Parathyroid adenoma (tissue), 2 donors: ENCODE data around the gene CAP1.

Experiments
- H2AFZ ChIP-seq: fragments of 300-600 bp; sonication (generic); one replicate; pipeline ENCODE4 v1.7.0; 2017; ENCODE audit warnings: antibody characterized with exemption, mild to moderate bottlenecking
- H3K27ac ChIP-seq: fragments of 300-600 bp; sonication (generic); one replicate; pipeline ENCODE4 v1.7.0; 2017
- H3K27me3 ChIP-seq: fragments of 300-600 bp; sonication (generic); one replicate; pipeline ENCODE4 v1.7.0; 2017; ENCODE audit warnings: low read length; ENCODE audit not compliant: control insufficient read depth, insufficient read depth
- H3K36me3 ChIP-seq: fragments of 300-600 bp; sonication (generic); one replicate; pipeline ENCODE4 v1.7.0; 2017; ENCODE audit warnings: low read length; ENCODE audit not compliant: control insufficient read depth, insufficient read depth
- H3K4me1 ChIP-seq: fragments of 300-600 bp; sonication (generic); one replicate; pipeline ENCODE4 v1.7.0; 2017; ENCODE audit warnings: control low read depth
- H3K4me2 ChIP-seq: fragments of 300-600 bp; sonication (generic); one replicate; pipeline ENCODE4 v1.7.0; 2017; ENCODE audit warnings: low read length
- H3K4me3 ChIP-seq: fragments of 300-600 bp; sonication (generic); one replicate; pipeline ENCODE4 v1.7.0; 2017; ENCODE audit warnings: low read depth, low read length
- H3K79me2 ChIP-seq: fragments of 300-600 bp; sonication (generic); one replicate; pipeline ENCODE4 v1.7.0; 2017; ENCODE audit warnings: control low read depth
- H3K9ac ChIP-seq: fragments of 300-600 bp; sonication (generic); one replicate; pipeline ENCODE4 v1.7.0; 2017; ENCODE audit warnings: mild to moderate bottlenecking
- H3K9me3 ChIP-seq: fragments of 300-600 bp; sonication (generic); one replicate; pipeline ENCODE4 v1.7.0; 2017; ENCODE audit warnings: low read length; ENCODE audit not compliant: control insufficient read depth
- CTCF ChIP-seq: fragments of 300-600 bp; sonication (generic); IDR thresholded peaks from one replicate; pipeline ENCODE4 v1.7.0; 2017; ENCODE audit warnings: antibody characterized with exemption, mild to moderate bottlenecking
- donor health status: primary hyperparathyroidism.

CAP1 gene

DNA sequence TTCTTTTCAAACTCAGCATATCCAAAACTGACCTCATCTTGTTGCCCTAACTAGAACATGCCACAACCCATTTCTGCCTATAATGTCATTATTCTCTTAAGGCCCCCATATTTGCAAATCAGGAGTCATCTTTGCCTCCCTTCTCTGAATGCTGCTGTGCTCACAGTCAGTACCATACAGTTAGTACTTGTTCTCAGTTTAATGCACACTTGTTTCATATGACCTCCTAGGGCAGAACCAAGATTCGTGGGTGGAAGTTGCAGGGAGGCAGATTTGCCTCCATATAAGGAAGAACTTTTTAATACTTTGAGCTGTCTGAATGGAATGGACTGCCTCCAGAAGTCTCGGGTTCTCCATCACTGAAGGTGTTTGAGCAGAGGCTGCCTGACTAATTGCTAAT, 9.2 kb downstream of the CAP1 start:
- Histone ChIP-seq H3K27ac (no peak overlapping the region), H3K9ac (no peak overlapping the region), H3K9me3 (no peaks in the 10 kb centered on the region), H3K4me3 (no peak overlapping the region), H3K27me3 (no peaks in the 10 kb centered on the region), H3K4me1 (no peaks in the 10 kb centered on the region), H2AFZ (no peak overlapping the region), H3K79me2 (peaks cover 11% of the 10 kb centered on the region), H3K4me2 (no peak overlapping the region), H3K36me3 (no peaks in the 10 kb centered on the region)
- no peak for TF ChIP-seq CTCF

DNA sequence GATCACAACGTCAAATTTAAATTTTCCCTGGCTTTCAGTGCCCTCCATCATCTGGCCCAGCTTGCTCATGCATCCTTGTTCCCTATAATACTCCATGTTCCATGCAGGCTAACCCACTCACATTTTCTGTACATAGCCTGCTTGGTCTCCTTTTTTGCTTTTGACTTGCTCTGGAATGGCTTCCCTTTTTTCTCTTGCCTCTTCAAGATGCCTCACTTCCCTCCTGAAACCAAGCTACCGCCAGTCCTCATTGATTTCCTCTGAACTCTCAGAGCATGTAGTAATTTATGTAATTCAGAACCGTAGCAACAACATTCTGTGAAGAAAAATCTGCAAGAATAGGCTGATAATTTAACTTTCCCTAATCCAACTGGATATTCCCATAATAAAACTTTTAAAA, 10.3 kb downstream of the CAP1 start:
- no peak overlapping the region for H3K4me2 ChIP-seq
- no peak for TF ChIP-seq CTCF
- peaks cover 9% of the 10 kb centered on the region for H3K79me2 ChIP-seq
- no peaks in the 10 kb centered on the region for H3K9me3 ChIP-seq
- no peaks in the 10 kb centered on the region for H3K4me1 ChIP-seq
- no peak overlapping the region for H2AFZ ChIP-seq
- H3K27me3 ChIP-seq, result no peaks in the 10 kb centered on the region
- no peak overlapping the region for H3K27ac ChIP-seq
- H3K9ac ChIP-seq, result no peak overlapping the region
- H3K36me3 ChIP-seq, result no peaks in the 10 kb centered on the region
- no peak overlapping the region for H3K4me3 ChIP-seq

- Histone ChIP-seq H2AFZ (no peak overlapping the region), H3K36me3 (no peaks in the 10 kb centered on the region), H3K9me3 (no peaks in the 10 kb centered on the region), H3K9ac (no peak overlapping the region), H3K27me3 (no peaks in the 10 kb centered on the region), H3K4me1 (no peaks in the 10 kb centered on the region), H3K79me2 (peaks cover 8% of the 10 kb centered on the region), H3K4me2 (no peak overlapping the region), H3K27ac (no peak overlapping the region), H3K4me3 (no peak overlapping the region)
- no peak for TF ChIP-seq CTCF
Measured at GRCh38 chr1:40053138-40053887, 12.8 kb downstream of the CAP1 start.

- Histone ChIP-seq H3K9me3 (no peaks in the 10 kb centered on the region), H3K36me3 (no peaks in the 10 kb centered on the region), H2AFZ (no peak overlapping the region), H3K79me2 (peaks cover 5% of the 10 kb centered on the region), H3K27me3 (no peaks in the 10 kb centered on the region), H3K4me2 (no peak overlapping the region), H3K9ac (no peak overlapping the region), H3K4me3 (no peak overlapping the region), H3K27ac (no peak overlapping the region), H3K4me1 (no peaks in the 10 kb centered on the region)
- no peak for TF ChIP-seq CTCF
Measured at GRCh38 chr1:40056519-40057309, 16.2 kb downstream of the CAP1 start.
